GM19025 (cell line): ENCODE results near the gene MCUB.
A peak's percentile ranks its signal among the peaks of the same experiment; 100 is the strongest.

Experiments
- ATAC-seq: cut with Tn5 transposase; IDR thresholded peaks from one replicate; pipeline ENCODE4 v1.9.1; 2021; ENCODE audit warnings: mild to moderate bottlenecking, low read depth, moderate library complexity; ENCODE audit not compliant: unreplicated experiment

Gene MCUB

DNA sequence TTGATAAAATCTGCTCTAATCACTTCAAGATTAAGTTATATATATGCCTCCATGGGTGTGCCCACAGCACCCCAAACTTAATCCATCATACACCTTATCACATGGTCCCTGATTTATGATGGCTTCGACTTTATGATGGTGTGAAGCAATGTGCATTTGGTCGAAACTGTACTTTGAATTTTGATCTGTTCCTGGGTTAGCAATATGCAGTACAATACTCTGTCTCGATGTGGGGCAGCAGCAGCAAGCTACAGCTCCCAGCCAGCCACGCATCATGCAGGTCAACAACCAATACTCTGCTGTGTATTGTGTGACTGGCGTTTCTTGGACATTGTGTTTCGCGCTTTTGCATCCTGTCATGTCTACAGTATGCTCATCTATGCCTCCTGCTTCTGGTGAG lies 62.6 kb downstream of the MCUB start:
- ATAC-seq, result no peak

- ATAC-seq, result no peak
Observed at GRCh38 chr4:109624536-109624935, 64.5 kb downstream of the MCUB start.

- ATAC-seq, result no peak
Observed at GRCh38 chr4:109627361-109627760, 67.3 kb downstream of the MCUB start.

DNA sequence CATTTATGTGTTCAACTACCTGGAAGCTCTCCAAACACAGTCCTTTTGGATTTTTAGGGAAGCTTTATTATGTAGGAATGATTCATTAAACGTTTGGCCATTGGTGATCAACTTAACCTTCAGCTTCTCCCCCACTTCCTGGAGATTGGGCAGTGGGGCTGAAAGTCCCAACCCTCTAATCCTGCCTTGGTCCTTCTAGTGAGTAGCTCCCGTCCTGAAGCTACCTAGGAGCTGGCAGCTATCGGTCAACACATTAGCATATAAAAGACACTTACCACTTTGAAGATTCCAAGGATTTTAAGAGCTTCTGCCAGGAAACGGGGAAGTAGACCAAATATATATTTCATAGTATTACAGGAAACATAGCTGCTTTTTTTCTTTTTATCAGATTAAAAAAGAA lies 69.7 kb downstream of the MCUB start:
- ATAC-seq, result no peak

DNA sequence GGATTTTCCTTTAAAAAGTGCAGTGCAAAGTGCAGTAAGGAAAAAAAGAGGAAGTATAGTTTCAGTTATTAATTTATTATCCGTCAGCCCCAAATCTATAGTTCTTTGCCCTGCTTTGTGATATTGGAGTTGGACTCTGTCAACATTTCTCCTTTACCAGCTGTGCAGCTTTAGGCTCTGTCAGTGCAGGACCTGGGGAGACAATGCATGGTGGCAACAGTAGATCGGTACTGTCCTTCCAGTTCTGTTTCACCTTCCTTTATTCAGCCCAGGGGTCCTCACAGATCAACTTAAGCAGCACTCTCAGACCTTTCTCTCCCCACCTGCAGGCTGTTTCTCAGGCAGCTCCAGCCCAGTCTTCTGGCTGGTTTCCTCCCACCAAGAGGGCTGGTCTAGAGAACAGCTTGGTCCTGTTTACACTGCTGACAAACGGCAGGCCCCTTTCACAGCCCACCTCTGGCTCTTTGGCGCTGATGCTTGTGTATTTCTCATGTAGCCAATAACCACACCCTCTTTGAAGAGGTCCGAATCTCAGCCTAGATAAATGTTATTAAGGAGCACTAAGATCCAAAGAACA lies 71.6 kb downstream of the MCUB start:
- ATAC-seq, result no peak

DNA sequence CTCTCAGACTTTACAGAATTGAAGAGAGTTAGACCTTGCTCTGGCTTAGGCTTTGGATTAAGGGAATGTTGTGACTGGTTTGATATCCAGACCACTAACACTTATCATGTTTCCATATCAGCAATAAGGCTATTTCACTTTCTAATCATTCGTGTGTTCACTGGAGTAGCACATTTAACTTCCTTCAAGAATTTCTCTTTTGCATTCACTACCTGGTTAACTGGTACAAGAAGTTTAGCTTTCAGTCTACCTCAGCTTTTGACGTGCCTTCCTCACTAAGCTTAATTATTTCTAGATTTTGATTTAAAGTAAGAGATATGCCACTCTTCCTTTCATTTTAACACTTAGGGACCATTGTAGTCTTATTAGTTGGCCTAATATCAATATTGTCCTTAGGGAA lies 80.6 kb downstream of the MCUB start:
- no peak for ATAC-seq

- ATAC-seq, result no peak
Observed at GRCh38 chr4:109645874-109646710, 86.0 kb downstream of the MCUB start.

DNA sequence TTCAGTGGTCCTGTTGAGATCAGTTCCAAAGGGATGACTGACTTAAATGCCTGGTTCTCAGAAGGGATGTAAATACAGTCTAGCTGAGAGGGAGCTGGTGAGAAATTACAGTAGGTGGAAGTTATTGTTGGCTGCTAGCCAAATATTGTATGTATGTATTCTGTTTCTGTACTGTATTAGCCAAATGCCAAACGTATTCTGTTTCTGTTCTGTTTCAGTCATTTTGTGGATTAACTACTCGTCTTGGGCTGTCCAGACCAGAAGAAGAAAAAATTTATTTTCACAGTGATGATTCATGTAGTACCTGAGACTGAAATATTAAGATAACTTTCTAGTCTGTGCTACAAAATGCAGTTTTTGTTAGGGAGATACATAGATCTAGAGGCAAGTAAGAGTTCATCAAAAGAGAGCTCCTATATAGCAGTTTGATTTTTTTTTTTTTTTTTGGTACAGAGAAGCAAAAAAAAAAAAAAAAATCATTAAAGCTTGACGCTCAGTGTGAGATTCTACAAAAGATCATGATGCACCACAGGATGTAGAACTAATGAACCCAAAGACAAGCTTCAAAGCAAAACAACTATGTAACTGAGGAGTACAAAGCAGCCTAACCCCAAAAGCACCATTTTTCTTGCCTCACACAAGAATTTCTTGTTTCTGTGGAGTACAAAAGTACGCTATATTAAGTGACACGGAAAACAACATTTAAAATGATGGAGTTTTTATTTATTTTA lies 88.4 kb downstream of the MCUB start:
- ATAC-seq, result peak; percentile 53

DNA sequence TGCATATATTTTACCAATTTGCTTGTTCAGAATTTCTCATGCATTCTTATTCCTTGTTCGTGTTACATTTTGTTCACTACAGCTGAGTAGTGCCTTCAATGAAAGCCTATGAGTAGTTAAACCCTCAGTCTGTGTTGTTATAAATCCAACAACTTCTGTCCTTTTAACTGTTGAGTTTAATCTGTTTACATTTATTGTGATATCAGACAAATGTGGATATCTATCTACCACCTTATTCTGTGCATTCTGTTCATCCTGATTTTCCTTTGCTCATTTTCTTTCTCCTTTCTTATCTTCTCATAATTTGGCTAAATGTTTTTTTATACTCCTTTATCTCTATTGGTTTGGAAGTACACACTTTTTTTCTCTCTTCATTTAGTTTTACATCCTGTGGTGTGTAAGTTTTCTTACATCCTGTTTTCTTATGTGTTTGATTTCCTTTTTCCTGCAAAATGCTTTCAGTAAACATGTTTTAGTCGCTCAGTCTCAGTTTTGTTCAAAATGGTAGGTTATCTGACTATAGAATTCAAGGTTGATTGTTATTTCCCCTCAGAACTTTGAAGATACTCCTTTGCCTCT lies 89.0 kb downstream of the MCUB start:
- no peak for ATAC-seq

- peak; percentile 67 for ATAC-seq
Observed at GRCh38 chr4:109649872-109650271, 89.8 kb downstream of the MCUB start.

DNA sequence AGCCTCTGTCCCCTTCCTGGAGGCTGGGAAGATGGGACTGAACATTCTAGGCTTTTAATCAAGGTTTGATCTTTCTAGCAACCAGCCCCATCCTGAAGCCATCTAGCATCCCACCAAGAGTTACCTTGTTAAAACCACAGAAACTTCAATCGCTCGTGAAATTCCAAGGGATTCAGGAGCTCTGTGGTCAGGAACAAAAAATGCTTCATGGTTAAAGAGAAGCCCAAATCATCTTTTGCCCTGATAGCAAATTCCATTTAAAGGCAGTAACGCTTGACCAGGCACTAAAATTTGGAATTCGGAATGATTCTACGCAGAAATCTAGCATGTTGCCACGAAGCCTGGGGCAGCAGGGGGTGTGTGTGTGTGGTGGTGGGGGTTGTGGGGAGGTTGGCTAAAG lies 95.3 kb downstream of the MCUB start:
- no peak for ATAC-seq

DNA sequence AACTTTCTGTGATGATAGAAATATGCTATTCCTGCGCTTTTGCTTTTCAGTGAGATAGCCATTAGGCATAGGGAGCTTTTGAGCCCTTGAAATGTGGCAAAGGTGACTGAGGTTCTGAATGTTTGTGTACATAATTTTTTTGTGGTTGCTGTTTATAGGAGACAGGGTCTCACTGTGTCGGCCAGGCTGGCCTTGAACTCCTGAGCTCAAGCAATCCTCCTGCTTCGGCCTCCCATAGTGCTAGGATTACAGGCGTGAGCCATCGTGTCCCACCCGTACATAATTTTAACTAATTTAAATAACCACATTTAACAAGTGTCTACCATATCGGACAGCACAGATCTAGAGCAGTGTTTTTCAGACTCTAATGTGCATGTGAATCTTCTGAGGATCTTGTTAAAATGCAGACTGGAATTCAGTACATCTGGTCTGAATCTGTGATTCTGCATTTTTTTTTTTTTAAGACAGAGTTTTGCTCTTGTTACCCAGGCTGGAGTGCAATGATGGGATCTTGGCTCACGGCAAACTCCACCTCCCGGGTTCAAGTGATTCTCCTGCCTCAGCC lies 97.9 kb downstream of the MCUB start:
- no peak for ATAC-seq

DNA sequence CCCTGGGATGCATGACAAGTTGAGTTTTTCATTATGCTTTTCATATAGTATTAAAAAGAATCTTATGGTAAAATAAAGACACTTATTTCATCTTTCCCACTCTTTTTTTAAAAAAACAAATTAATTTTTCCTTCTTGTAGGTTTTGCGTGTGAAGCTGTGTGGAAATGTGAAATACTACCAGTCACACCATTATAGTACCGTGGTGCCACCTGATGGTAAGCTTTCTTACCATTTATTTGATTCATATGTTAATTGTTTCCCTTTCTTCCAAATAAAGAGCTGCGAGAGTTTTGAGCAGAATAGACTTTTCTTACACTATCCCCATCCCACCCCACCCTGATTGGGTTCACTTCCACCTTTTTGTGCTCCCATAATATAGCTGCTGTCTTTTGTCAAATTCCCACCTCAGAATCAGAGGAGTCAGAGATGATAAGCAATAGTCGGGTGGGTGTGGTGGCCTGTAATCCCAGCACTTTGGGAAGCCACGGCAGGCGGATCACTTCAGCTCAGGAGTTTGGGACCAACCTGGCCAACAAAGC lies 98.9 kb downstream of the MCUB start:
- ATAC-seq, result no peak

GRCh38 chr4:109662116-109662515 lies 102.1 kb downstream of the MCUB start:
- ATAC-seq, result no peak

GRCh38 chr4:109662771-109663170 lies 102.7 kb downstream of the MCUB start:
- ATAC-seq, result no peak

DNA sequence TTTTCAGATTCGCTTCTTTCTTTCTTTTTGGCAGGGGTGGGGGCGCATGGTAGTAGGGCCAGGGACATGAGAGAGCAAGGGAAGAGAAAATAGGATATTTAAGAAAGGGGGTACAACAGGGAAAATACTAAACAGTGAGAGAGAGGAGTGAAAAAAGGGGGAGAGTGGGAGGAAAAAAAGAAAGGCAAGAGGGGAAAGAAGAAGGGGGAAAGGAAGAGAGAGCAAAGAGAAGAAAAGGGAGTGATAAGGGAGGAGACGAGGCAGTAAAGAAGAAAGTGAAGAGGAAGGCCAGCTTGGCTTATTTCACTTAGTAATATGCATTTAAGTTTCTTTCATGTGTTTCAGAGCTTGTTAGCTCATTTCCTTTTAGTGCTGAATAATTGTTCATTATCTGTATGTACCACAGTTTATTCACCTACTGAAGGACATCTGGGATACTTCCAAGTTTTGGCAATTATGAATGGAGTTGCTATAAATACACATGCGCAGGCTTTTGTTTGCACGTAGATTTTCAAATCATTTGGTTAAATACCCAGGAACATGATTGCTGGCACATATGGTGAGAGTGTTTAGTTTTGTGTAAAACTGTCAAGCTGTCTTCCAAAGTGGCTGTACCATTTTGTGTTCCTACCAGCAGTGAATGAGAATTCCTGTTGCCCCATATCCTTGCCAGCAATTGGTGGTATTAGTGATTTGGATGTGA lies 105.9 kb downstream of the MCUB start:
- ATAC-seq, result no peak

DNA sequence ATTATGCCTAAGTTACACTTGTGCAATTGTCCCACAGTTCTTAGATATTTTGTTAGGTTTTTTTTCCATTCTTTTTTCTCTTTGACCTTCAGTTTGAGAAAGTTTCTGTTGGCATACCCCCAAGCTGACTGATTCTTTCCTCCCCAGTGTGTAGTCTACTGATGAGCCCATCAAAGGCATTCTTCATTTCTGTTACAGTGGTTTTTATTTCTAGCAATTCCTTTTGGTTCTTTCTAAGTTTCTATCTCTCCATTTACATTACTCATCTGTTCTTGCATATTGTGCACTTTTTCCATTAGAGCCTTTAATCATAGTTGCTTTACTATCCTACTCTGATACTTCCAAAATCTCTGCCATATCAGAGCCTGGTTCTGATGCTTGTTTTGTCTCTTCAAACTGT lies 111.3 kb downstream of the MCUB start:
- no peak for ATAC-seq

DNA sequence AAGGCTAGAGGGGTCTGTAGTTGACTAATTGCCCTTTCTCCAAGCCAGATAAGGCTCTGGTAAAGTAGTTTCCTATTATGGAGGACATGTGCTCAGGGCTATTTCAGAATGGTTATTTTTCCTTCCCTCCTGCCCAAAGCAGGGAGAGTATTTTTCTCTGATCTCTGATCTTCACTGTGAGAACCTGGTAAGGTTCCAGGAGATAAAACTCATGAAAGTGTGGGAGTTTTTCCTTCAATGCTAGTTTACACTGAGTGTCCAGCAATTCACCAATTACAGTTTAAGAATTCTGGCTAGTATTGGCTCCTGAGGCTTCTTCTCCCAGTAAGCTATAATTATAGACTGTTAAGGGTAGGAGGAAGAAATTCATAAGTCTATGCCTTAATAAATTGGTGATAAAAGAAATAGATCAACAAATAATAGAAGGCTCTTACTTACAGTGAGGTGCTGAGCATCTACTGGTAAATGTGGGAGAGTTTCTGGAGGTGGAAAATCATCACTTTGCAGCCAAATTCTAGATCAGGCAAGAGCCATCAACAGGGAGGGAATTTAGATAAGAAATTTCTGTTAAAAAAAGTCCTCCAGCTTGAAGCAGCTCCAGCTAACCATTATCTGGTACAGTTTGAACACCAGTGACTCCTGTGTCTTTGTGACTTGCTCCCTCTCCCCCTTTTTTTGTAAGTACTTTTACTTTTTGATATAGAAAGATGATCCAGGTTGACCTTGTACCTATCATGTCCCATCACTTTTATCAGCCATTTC lies 112.3 kb downstream of the MCUB start:
- no peak for ATAC-seq

- ATAC-seq, result no peak
Observed at GRCh38 chr4:109673303-109673702, 113.3 kb downstream of the MCUB start.
